ENCODE results near the gene UNC5CL.

The UNC5CL gene

DNA sequence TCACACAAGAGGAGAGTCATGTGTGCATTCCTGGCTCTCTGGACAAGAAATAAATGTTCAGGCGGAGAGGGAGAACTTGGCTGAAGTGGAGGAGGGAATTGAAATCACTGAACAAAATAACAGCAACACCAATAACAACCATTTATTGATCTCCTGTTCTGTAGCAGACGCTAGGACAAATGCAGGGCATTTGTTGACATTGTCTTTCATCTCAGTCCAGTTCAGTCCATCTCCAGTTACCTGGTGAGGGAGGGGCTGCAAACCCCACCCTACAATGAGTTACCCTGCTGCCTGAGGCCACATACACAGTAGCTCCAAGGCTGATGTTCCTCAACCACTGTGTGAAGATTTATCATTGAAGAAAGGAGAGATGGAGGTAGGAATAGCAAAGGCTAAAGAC is 27.3 kb downstream of the UNC5CL start:
- TF ChIP-seq, protein P1, sequence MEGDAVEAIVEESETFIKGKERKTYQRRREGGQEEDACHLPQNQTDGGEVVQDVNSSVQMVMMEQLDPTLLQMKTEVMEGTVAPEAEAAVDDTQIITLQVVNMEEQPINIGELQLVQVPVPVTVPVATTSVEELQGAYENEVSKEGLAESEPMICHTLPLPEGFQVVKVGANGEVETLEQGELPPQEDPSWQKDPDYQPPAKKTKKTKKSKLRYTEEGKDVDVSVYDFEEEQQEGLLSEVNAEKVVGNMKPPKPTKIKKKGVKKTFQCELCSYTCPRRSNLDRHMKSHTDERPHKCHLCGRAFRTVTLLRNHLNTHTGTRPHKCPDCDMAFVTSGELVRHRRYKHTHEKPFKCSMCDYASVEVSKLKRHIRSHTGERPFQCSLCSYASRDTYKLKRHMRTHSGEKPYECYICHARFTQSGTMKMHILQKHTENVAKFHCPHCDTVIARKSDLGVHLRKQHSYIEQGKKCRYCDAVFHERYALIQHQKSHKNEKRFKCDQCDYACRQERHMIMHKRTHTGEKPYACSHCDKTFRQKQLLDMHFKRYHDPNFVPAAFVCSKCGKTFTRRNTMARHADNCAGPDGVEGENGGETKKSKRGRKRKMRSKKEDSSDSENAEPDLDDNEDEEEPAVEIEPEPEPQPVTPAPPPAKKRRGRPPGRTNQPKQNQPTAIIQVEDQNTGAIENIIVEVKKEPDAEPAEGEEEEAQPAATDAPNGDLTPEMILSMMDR (IDR thresholded peaks at IDR 0.05): no peak

DNA sequence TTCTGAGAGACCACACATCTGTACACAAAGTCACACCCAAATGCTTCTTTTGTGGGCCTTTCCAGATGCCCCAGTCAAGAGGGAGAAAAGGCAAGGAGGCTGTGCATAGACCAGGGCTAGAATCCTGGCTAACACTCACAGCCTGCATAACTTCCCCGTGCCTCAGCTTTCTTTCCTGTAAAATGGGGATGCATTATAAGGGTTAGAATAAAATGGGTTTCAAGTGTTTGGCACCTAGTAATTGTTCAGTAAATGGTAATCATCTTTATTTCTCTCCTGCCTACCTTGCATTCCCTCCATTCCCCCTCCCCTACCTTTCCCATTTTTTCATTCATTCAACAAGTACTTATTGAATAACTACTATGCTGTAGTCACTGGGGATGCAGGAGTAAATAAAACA is 29.4 kb downstream of the UNC5CL start:
- TF ChIP-seq, protein P1 (IDR thresholded peaks at IDR 0.05): no peak

DNA sequence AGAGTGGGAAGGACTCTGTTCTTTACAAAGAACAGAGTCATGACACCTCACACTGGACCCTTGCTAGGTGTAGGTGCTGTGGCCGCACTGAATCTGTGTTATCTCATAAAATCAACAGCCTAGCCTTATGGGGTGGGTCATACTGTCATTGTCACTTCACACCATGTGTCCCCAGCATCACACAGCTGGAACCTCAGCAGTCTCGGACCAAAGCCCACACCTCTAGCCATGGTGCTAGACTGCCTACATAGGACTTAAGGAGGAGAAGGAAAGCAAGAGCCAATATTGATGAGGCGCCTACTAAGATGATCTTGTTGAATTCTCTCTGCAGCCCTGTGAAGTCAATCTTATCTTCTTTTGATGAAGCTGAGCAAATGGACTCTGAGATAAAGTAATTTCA is 31.0 kb downstream of the UNC5CL start:
- TF ChIP-seq, protein P1 (IDR thresholded peaks at IDR 0.05): no peak

DNA sequence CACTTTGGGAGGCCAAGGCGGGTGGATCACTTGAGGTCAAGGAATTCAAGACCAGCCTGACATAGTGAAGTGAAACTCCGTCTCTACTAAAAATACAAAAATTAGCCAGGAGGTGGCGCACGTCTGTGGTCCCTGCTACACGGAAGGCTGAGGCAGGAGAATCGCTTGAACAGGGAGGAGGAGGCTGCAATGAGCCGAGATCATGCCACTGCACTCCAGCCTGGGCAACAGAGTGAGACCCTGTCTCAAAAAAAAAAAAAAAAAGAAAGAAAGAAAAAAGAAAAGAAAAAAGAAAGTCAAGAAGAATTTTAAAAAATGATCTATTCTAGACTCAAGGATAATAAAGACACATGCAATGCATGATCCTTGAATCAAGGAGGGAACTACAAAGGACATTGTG is 32.8 kb downstream of the UNC5CL start:
- TF ChIP-seq, protein P1 (IDR thresholded peaks at IDR 0.05): peak; percentile 57

DNA sequence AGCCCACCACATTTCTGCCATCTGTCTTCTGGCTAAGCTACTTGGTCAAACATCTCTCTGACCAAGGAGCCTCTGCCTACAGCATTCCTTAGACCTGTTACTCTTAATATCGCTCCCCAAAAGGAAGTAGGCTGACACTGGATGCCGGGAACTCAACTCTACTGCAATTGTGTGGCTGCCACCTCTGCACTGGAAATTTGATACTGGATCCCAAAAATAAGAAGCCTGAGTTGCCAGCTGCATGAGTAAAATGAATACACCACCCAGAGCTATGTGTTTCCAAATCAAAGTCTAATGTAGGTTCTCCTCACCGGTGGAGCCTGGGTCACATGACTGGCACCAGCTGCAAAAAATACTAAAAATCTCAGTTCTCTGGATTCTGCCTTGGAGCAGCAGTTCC is 36.9 kb downstream of the UNC5CL start:
- TF ChIP-seq, protein P1 (IDR thresholded peaks at IDR 0.05): no peak

DNA sequence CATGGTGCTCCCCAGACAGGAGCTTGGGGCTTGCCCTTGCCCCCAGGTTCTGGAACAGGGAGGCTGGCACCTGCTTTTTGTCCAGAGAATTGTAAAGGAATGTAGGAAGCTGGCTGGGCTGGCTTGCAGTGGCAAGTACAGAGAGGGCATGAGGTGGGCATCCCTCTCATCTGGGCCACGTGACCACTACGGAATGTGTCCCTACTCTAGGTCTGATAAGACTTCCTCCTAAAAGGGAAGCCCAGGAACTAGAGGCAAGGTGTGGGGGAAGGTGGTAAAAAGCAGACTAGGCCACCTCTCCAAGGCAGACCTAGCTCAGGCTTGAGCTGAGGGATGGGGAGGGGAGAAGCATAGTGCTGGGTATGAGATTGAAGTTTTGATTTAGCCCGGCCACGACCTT is 38.8 kb downstream of the UNC5CL start:
- TF ChIP-seq, protein P1 (IDR thresholded peaks at IDR 0.05): no peak

DNA sequence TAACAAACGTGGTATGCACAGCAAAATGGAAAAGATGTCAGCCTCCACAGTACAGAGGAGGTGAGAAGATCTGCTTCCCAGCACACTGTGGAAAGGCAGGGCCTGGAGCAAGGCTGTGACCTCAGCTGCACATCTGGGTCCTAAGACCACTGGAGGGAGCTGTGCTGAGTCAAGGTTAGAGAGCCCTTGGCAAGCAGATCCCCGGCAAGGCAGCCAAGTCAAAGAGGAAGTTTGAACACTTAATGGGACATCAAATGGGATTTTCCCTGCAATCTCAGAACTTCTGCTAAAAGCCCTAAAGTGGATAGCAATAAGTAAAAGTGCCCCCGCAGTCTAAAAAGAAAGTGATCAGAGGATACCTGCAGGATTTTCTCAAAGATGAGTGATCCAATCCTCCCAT is 39.5 kb downstream of the UNC5CL start:
- TF ChIP-seq, protein P1 (IDR thresholded peaks at IDR 0.05): peak; percentile 44; the same call in 1 of the 2 replicates

DNA sequence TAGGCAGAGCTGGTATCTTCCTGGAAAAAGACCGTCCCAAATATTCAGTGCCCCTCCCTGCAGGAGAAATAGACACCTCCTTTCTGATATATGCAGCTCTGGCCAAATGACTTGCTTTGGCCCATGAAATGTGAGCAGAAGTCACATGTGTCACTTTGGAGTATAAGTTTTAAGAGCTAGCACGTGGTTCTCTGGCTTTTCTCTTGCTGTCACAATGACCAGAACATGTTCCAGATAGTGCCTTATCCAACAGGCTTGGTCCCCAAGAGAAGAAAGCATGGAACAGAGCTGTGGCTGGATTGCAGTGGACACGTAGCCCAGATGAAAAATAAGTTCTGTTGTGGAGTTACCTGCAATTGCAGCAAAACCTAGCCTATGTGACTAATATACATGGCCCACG is 40.4 kb downstream of the UNC5CL start:
- TF ChIP-seq, protein P1 (IDR thresholded peaks at IDR 0.05): no peak
